ENCODE data around the gene ATF7.

- no peak for TF ChIP-seq ZNF280D (tag by site-specific recombination; IDR thresholded peaks at IDR 0.05)
- TF ChIP-seq CTCF (tag by site-specific recombination; IDR thresholded peaks at IDR 0.05): no peak
- no peak for TF ChIP-seq SALL2 (tag by site-specific recombination; IDR thresholded peaks at IDR 0.05; ENCODE audit: borderline replicate concordance)
- TF ChIP-seq ZNF133 (tag by site-specific recombination; IDR thresholded peaks at IDR 0.05): no peak
- no peak for TF ChIP-seq ZNF549 (tag by site-specific recombination; IDR thresholded peaks at IDR 0.05)
- TF ChIP-seq MYNN (tag by site-specific recombination; IDR thresholded peaks at IDR 0.05; ENCODE audit: borderline replicate concordance): no peak
- no peak for TF ChIP-seq YY1 (tag by site-specific recombination; IDR thresholded peaks at IDR 0.05)
- TF ChIP-seq ZNF404 (tag by site-specific recombination; IDR thresholded peaks at IDR 0.05): no peak
- no peak for TF ChIP-seq ZNF175 (tag by site-specific recombination; IDR thresholded peaks at IDR 0.05)
- no peak for TF ChIP-seq ZNF24 (tag by site-specific recombination; IDR thresholded peaks at IDR 0.05)
- TF ChIP-seq ZNF473 (tag by site-specific recombination; IDR thresholded peaks at IDR 0.05): no peak
Observed at GRCh38 chr12:53631721-53632120, 5.5 kb upstream of the ATF7 start.

Measured in HEK293 (cell line).